HG03378 (cell line): ENCODE results near the gene CAB39L.
"Not testable (repeated sequence)": the region's sequence is repeated elsewhere in the genome, so short reads cannot be mapped to it uniquely, and the experiment has no call there.

Experiments
- ATAC-seq: cut with Tn5 transposase; IDR thresholded peaks from one replicate; pipeline ENCODE4 v1.9.1; 2021; ENCODE audit warnings: mild to moderate bottlenecking, moderate library complexity; ENCODE audit not compliant: unreplicated experiment

Gene CAB39L

GRCh38 chr13:49353908-49354307, 90.0 kb downstream of the CAB39L start:
- no peak for ATAC-seq

GRCh38 chr13:49351871-49352270, 92.0 kb downstream of the CAB39L start:
- ATAC-seq, result no peak

- no peak for ATAC-seq
Measured at GRCh38 chr13:49348751-49349150, 95.1 kb downstream of the CAB39L start.

GRCh38 chr13:49347650-49348385, 96.0 kb downstream of the CAB39L start:
- no peak for ATAC-seq

GRCh38 chr13:49346460-49346859, 97.4 kb downstream of the CAB39L start:
- no peak for ATAC-seq

- no peak for ATAC-seq
Measured at GRCh38 chr13:49343731-49344130, 100.1 kb downstream of the CAB39L start.

- no peak for ATAC-seq
Measured at GRCh38 chr13:49343255-49343654, 100.6 kb downstream of the CAB39L start.

- ATAC-seq, result no peak
Measured at GRCh38 chr13:49342454-49342853, 101.4 kb downstream of the CAB39L start.

- no peak for ATAC-seq
Measured at GRCh38 chr13:49341941-49342340, 101.9 kb downstream of the CAB39L start.

- no peak for ATAC-seq
Measured at GRCh38 chr13:49341517-49341916, 102.3 kb downstream of the CAB39L start.

GRCh38 chr13:49340161-49340560, 103.7 kb downstream of the CAB39L start:
- ATAC-seq, result no peak

- no peak for ATAC-seq
Measured at GRCh38 chr13:49336655-49337054, 107.2 kb downstream of the CAB39L start.

GRCh38 chr13:49330546-49330864, 113.4 kb downstream of the CAB39L start:
- no peak for ATAC-seq

GRCh38 chr13:49329831-49330545, 113.9 kb downstream of the CAB39L start:
- no peak for ATAC-seq

GRCh38 chr13:49327145-49327544, 116.7 kb downstream of the CAB39L start:
- ATAC-seq, result not testable (repeated sequence)

GRCh38 chr13:49326222-49326917, 117.5 kb downstream of the CAB39L start:
- no peak for ATAC-seq

- no peak for ATAC-seq
Measured at GRCh38 chr13:49323344-49323743, 120.5 kb downstream of the CAB39L start.

- no peak for ATAC-seq
Measured at GRCh38 chr13:49322702-49323101, 121.2 kb downstream of the CAB39L start.

GRCh38 chr13:49320975-49321374, 122.9 kb downstream of the CAB39L start:
- no peak for ATAC-seq

GRCh38 chr13:49319951-49320350, 123.9 kb downstream of the CAB39L start:
- no peak for ATAC-seq

- ATAC-seq, result no peak
Measured at GRCh38 chr13:49319551-49319950, 124.3 kb downstream of the CAB39L start.
